HG03460 (cell line): ENCODE data around the gene DHRS12.
"Not testable (repeated sequence)": the region's sequence is repeated elsewhere in the genome, so short reads cannot be mapped to it uniquely, and the experiment has no call there.

Source experiments
- ATAC-seq: cut with Tn5 transposase; IDR thresholded peaks from one replicate; pipeline ENCODE4 v1.9.1; 2021; ENCODE audit not compliant: unreplicated experiment

DHRS12 gene

GRCh38 chr13:51828730-51829567, 25.0 kb upstream of the DHRS12 start:
- ATAC-seq, result no peak

- ATAC-seq, result no peak
Observed at GRCh38 chr13:51827254-51827653, 23.3 kb upstream of the DHRS12 start.

- no peak for ATAC-seq
Observed at GRCh38 chr13:51826606-51827005, 22.6 kb upstream of the DHRS12 start.

- no peak for ATAC-seq
Observed at GRCh38 chr13:51825681-51826254, 21.8 kb upstream of the DHRS12 start.

GRCh38 chr13:51825165-51825592, 21.2 kb upstream of the DHRS12 start:
- no peak for ATAC-seq

GRCh38 chr13:51824712-51825111, 20.7 kb upstream of the DHRS12 start:
- ATAC-seq, result not testable (repeated sequence)

GRCh38 chr13:51823863-51824262, 19.9 kb upstream of the DHRS12 start:
- no peak for ATAC-seq

GRCh38 chr13:51823359-51823758, 19.4 kb upstream of the DHRS12 start:
- no peak for ATAC-seq

- ATAC-seq, result no peak
Observed at GRCh38 chr13:51822106-51822815, 18.3 kb upstream of the DHRS12 start.

GRCh38 chr13:51821606-51822005, 17.6 kb upstream of the DHRS12 start:
- ATAC-seq, result no peak

GRCh38 chr13:51820016-51820597, 16.1 kb upstream of the DHRS12 start:
- ATAC-seq, result no peak

- no peak for ATAC-seq
Observed at GRCh38 chr13:51819544-51819943, 15.6 kb upstream of the DHRS12 start.

- no peak for ATAC-seq
Observed at GRCh38 chr13:51818781-51819511, 15.0 kb upstream of the DHRS12 start.

GRCh38 chr13:51818276-51818675, 14.3 kb upstream of the DHRS12 start:
- ATAC-seq, result no peak

GRCh38 chr13:51817717-51818116, 13.8 kb upstream of the DHRS12 start:
- no peak for ATAC-seq

GRCh38 chr13:51816604-51817249, 12.8 kb upstream of the DHRS12 start:
- no peak for ATAC-seq

- ATAC-seq, result no peak
Observed at GRCh38 chr13:51815848-51816247, 11.9 kb upstream of the DHRS12 start.

GRCh38 chr13:51814825-51815650, 11.1 kb upstream of the DHRS12 start:
- peak; percentile 69 for ATAC-seq

- no peak for ATAC-seq
Observed at GRCh38 chr13:51814071-51814470, 10.1 kb upstream of the DHRS12 start.
